Neural progenitor cell (in vitro differentiated cells): ENCODE results near the gene TOR3A. TPM values are rescaled to one million over a fixed set of nuclear protein-coding genes. Genes with fewer than 3 reads are reported as not detected.

Source experiments
- DNase-seq: peaks from one replicate; pipeline ENCODE4 v3.0.0-alpha.2; 2016; ENCODE audit warnings: low spot score
- H2AFZ ChIP-seq: fragments of 200-600 bp; sonication (generic); replicated peaks from 2 replicates; pipeline ENCODE4 v1.6.1; 2016; ENCODE audit warnings: antibody characterized with exemption
- H3F3A ChIP-seq: fragments of 200-600 bp; sonication (generic); 2 replicates; pipeline ENCODE4 v1.6.1; 2016; ENCODE audit warnings: antibody characterized with exemption, low read depth
- H3K27ac ChIP-seq: fragments of 200-600 bp; sonication (generic); 2 replicates; pipeline ENCODE4 v1.5.1; 2016; ENCODE audit warnings: mild to moderate bottlenecking
- H3K27me3 ChIP-seq: fragments of 200-600 bp; sonication (generic); 2 replicates; pipeline ENCODE4 v1.6.1; 2016; ENCODE audit warnings: mild to moderate bottlenecking, moderate library complexity
- H3K36me3 ChIP-seq: fragments of 200-600 bp; sonication (generic); 2 replicates; pipeline ENCODE4 v1.5.1; 2016
- H3K4me1 ChIP-seq: fragments of 200-600 bp; sonication (generic); 2 replicates; pipeline ENCODE4 v1.6.1; 2016; ENCODE audit warnings: mixed run types
- H3K4me2 ChIP-seq: fragments of 200-600 bp; sonication (generic); 2 replicates; pipeline ENCODE4 v1.6.1; 2016
- H3K4me3 ChIP-seq: fragments of 200-600 bp; sonication (generic); 2 replicates; pipeline ENCODE4 v1.5.1; 2016
- H3K79me2 ChIP-seq: fragments of 200-600 bp; sonication (generic); 2 replicates; pipeline ENCODE4 v1.6.1; 2016; ENCODE audit warnings: low read depth
- H3K9ac ChIP-seq: fragments of 200-600 bp; sonication (generic); 2 replicates; pipeline ENCODE4 v1.6.1; 2016
- H3K9me3 ChIP-seq: fragments of 200-600 bp; sonication (generic); 2 replicates; pipeline ENCODE4 v1.5.1; 2016; ENCODE audit warnings: low read depth
- H4K20me1 ChIP-seq: fragments of 200-600 bp; sonication (generic); 2 replicates; pipeline ENCODE4 v1.6.1; 2016; ENCODE audit warnings: low read depth
- H3K27ac Mint-ChIP-seq: 3 replicates; pipeline ENCODE4 v1.8.0; 2021; ENCODE audit warnings: mixed read lengths
- H3K27me3 Mint-ChIP-seq: 2 replicates; pipeline ENCODE4 v1.8.0; 2022; ENCODE audit warnings: low read depth, mild to moderate bottlenecking, inconsistent platforms, moderate library complexity, mixed read lengths; ENCODE audit not compliant: insufficient read depth
- H3K36me3 Mint-ChIP-seq: 3 replicates; pipeline ENCODE4 v1.8.0; 2021; ENCODE audit warnings: mixed read lengths
- H3K4me1 Mint-ChIP-seq: 3 replicates; pipeline ENCODE4 v1.8.0; 2021; ENCODE audit warnings: mixed read lengths
- H3K4me3 Mint-ChIP-seq: 3 replicates; pipeline ENCODE4 v1.8.0; 2021; ENCODE audit warnings: mild to moderate bottlenecking, moderate library complexity, mixed read lengths
- H3K9me3 Mint-ChIP-seq: 3 replicates; pipeline ENCODE4 v1.8.0; 2020; ENCODE audit warnings: mixed read lengths
- EZH2 ChIP-seq: fragments of 200-600 bp; sonication (generic); IDR thresholded peaks from 2 replicates; pipeline ENCODE4 v1.6.1; 2017; ENCODE audit warnings: antibody characterized with exemption, mild to moderate bottlenecking, moderate library complexity
- EZH2phosphoT487 ChIP-seq: fragments of 200-600 bp; sonication (generic); IDR thresholded peaks from 2 replicates; pipeline ENCODE4 v1.6.1; 2017; ENCODE audit warnings: antibody characterized with exemption
- total RNA-seq: library from RNA; depleted of rRNA; stranded (reverse); fragments of >200 nt; gene quantifications from 2 replicates; pipeline ENCODE4 v1.2.3, GENCODE V29; 2015; ENCODE audit warnings: low replicate concordance
- TF ChIP-seq, protein P1 (sequence below): fragments of 200-600 bp; sonication (generic); IDR thresholded peaks from 2 replicates; pipeline ENCODE4 v1.5.1; 2017; ENCODE audit warnings: antibody characterized with exemption, mild to moderate bottlenecking

The TOR3A gene
- total RNA-seq, 1 donor from 2014 or later = 18.2 TPM

DNA sequence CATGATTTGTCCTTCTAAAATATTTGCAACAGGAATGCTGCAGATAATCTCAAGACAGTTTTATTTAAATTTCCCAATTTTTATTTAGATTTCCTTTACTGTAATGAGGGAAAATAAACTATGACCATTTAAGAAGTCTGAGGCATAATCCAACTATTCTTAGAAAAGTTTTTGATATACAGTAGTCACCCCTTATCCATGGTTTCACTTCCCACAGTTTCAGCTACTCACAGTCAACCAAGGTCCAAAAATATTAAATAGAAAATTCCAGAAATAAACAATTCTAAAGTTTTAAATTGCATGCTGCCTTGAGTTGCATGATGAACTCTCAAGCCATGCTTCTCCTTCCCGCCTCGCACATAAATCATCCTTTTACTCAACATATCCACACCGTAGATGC, 33.3 kb downstream of the TOR3A start:
- H3K9ac ChIP-seq = no peak overlapping the region
- no peaks in the 10 kb centered on the region for H3K27me3 ChIP-seq
- H3K79me2 ChIP-seq = no peaks in the 10 kb centered on the region
- H3K4me3 ChIP-seq = no peak overlapping the region
- Mint-ChIP-seq H3K27me3 (peaks cover 2% of the 10 kb centered on the region), H3K27ac (no peak overlapping the region), H3K4me1 (no peaks in the 10 kb centered on the region), H3K36me3 (peaks cover 26% of the 10 kb centered on the region), H3K4me3 (no peak overlapping the region), H3K9me3 (no peaks in the 10 kb centered on the region)
- no peaks in the 10 kb centered on the region for H4K20me1 ChIP-seq
- H3F3A ChIP-seq = no peaks in the 10 kb centered on the region
- H3K4me2 ChIP-seq = no peak overlapping the region
- peaks cover 7% of the 10 kb centered on the region for H3K36me3 ChIP-seq
- H3K4me1 ChIP-seq = no peaks in the 10 kb centered on the region
- no peak for TF ChIP-seq EZH2phosphoT487
- TF ChIP-seq EZH2 = no peak
- TF ChIP-seq, protein P1, sequence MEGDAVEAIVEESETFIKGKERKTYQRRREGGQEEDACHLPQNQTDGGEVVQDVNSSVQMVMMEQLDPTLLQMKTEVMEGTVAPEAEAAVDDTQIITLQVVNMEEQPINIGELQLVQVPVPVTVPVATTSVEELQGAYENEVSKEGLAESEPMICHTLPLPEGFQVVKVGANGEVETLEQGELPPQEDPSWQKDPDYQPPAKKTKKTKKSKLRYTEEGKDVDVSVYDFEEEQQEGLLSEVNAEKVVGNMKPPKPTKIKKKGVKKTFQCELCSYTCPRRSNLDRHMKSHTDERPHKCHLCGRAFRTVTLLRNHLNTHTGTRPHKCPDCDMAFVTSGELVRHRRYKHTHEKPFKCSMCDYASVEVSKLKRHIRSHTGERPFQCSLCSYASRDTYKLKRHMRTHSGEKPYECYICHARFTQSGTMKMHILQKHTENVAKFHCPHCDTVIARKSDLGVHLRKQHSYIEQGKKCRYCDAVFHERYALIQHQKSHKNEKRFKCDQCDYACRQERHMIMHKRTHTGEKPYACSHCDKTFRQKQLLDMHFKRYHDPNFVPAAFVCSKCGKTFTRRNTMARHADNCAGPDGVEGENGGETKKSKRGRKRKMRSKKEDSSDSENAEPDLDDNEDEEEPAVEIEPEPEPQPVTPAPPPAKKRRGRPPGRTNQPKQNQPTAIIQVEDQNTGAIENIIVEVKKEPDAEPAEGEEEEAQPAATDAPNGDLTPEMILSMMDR = no peak
- H3K9me3 ChIP-seq = no peaks in the 10 kb centered on the region
- H3K27ac ChIP-seq = no peak overlapping the region
- H2AFZ ChIP-seq = no peak overlapping the region
- no peak for DNase-seq

DNA sequence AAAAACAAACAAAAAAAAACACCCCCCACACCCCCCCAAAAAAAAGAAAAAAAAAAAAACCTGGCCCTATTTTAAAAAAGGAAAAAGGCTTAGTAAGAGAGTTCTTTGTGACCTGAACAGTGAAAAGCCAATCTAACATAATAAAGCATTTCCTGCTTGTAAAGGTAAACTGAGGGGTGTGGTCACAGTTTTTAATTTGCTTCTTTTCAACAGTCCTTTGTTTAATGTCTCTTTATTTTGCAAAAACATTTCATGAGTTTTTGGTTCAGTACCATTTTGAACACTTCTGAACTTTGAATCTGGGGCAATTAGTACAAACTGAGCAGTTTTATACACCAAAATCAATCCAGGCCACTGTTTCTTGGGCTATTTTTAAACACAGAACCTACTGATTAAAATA, 37.6 kb downstream of the TOR3A start:
- no peaks in the 10 kb centered on the region for H3K79me2 ChIP-seq

DNA sequence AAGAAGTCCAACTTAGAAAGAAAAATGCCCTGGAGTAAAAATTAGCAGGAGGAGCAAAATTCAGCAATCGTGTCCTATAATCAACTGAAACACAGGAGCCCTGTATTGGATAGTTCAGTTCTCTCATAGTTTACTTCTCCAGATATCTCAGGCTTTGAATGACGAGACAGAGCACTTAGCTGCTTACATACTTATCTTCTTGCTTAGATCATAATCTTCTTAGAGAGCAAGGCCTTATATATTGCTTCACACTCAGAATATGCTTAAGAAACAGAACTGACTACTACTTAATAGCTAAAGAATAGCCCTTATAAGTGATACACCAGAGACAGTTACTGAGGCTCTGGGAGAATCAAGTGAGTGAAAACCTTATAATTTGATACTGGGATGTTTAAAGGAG, 38.9 kb downstream of the TOR3A start:
- Histone ChIP-seq H3K4me3 (no peak overlapping the region), H2AFZ (no peak overlapping the region), H3K4me1 (no peaks in the 10 kb centered on the region), H3K27ac (no peak overlapping the region), H3K79me2 (no peaks in the 10 kb centered on the region), H3F3A (no peaks in the 10 kb centered on the region), H3K36me3 (peaks cover 5% of the 10 kb centered on the region), H3K27me3 (no peaks in the 10 kb centered on the region), H4K20me1 (no peaks in the 10 kb centered on the region), H3K9ac (no peak overlapping the region), H3K4me2 (no peak overlapping the region), H3K9me3 (no peaks in the 10 kb centered on the region)
- TF ChIP-seq, protein P1 = no peak
- no peak for TF ChIP-seq EZH2phosphoT487
- no peak for TF ChIP-seq EZH2
- Mint-ChIP-seq H3K36me3 (peaks cover 27% of the 10 kb centered on the region), H3K27me3 (peaks cover 2% of the 10 kb centered on the region), H3K9me3 (no peaks in the 10 kb centered on the region), H3K4me3 (no peak overlapping the region), H3K4me1 (no peaks in the 10 kb centered on the region), H3K27ac (no peak overlapping the region)
- no peak for DNase-seq

More for the DNA sequence above, 37.6 kb downstream of the TOR3A start:
- Histone ChIP-seq H3K4me1 (no peaks in the 10 kb centered on the region), H3K27ac (no peak overlapping the region), H3K36me3 (peaks cover 10% of the 10 kb centered on the region), H3K4me2 (no peak overlapping the region), H2AFZ (no peak overlapping the region), H3K4me3 (no peak overlapping the region), H4K20me1 (no peaks in the 10 kb centered on the region), H3K9ac (no peak overlapping the region), H3K9me3 (no peaks in the 10 kb centered on the region), H3F3A (no peaks in the 10 kb centered on the region), H3K27me3 (no peaks in the 10 kb centered on the region)
- peaks cover 2% of the 10 kb centered on the region for H3K27me3 Mint-ChIP-seq
- H3K4me1 Mint-ChIP-seq = no peaks in the 10 kb centered on the region
- peaks cover 24% of the 10 kb centered on the region for H3K36me3 Mint-ChIP-seq
- no peaks in the 10 kb centered on the region for H3K9me3 Mint-ChIP-seq
- no peak overlapping the region for H3K27ac Mint-ChIP-seq
- no peak for DNase-seq
- TF ChIP-seq, protein P1 = no peak
- TF ChIP-seq EZH2phosphoT487 (no peak), EZH2 (no peak)
- H3K4me3 Mint-ChIP-seq = no peak overlapping the region
